A673 (cell line): ENCODE measurements around the gene SSTR5.

ENCODE experiments used
- EZH2 ChIP-seq: fragments of 200-600 bp; sonication (generic); IDR thresholded peaks from 2 replicates; pipeline ENCODE4 v1.6.1; 2017; ENCODE audit warnings: borderline replicate concordance, low read depth, mild to moderate bottlenecking, mixed read lengths, antibody characterized with exemption, low read length; ENCODE audit not compliant: poor library complexity, severe bottlenecking
- TF ChIP-seq, protein P1 (sequence below): fragments of 300-800, 200-600 bp; sonication (generic); conservative IDR thresholded peaks from 2 replicates; pipeline ENCODE4 v1.5.1; 2017; ENCODE audit warnings: low read depth, mild to moderate bottlenecking, antibody characterized with exemption, low read length, moderate library complexity, mixed read lengths

DNA sequence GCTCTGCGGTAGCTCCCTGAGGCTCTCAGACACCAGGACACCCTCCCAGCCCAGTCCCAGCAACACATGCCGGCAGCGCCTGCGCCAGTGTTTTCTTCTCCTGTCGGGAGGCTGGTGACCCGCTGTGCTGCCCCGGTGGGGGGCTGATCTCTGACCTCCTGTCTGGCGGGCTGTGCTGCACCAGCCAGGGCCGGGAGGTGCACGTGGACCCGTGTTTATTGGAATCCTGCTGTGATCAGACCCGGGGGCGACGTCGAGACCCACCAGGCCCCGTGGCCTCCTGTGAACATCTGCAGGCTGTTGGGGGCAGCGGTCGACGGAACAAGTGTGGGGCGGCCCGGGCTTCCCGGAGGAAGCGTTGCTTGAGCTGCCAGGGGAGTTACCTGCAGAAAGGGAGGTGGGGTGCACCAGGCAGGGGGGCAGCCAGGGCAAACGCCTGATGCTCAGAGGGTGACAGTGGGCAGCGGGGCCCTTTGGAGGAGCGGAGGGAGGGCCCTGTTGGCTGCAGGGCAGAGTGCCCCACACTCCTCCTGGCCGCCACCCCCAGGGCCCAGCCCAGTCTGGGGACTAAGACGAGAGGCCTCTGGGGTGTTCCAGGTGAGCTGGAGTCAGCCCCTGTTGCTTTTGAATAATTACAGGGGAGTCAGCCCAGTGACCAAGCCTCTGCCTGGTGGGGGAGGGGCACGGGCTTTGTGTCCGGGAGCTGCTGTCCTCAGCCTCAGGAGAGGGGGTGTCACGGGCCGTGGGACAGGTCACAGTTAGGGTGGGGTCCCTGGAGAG, 2.3 kb upstream of the SSTR5 start:
- TF ChIP-seq, protein P1, sequence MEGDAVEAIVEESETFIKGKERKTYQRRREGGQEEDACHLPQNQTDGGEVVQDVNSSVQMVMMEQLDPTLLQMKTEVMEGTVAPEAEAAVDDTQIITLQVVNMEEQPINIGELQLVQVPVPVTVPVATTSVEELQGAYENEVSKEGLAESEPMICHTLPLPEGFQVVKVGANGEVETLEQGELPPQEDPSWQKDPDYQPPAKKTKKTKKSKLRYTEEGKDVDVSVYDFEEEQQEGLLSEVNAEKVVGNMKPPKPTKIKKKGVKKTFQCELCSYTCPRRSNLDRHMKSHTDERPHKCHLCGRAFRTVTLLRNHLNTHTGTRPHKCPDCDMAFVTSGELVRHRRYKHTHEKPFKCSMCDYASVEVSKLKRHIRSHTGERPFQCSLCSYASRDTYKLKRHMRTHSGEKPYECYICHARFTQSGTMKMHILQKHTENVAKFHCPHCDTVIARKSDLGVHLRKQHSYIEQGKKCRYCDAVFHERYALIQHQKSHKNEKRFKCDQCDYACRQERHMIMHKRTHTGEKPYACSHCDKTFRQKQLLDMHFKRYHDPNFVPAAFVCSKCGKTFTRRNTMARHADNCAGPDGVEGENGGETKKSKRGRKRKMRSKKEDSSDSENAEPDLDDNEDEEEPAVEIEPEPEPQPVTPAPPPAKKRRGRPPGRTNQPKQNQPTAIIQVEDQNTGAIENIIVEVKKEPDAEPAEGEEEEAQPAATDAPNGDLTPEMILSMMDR = no peak
- peak; percentile 26 for TF ChIP-seq EZH2
